Right lobe of liver (tissue), 6 donors: ENCODE results near the gene TICAM1. TPM values are rescaled to one million over a fixed set of nuclear protein-coding genes. Genes with fewer than 3 reads are reported as not detected.
A peak's percentile ranks its signal among the peaks of the same experiment; 100 is the strongest.
"Not testable (repeated sequence)": the region's sequence is repeated elsewhere in the genome, so short reads cannot be mapped to it uniquely, and the experiment has no call there.

ENCODE experiments used
- ATAC-seq, 4 donors: fragments of 200-7000 bp; cut with Tn5 transposase; one replicate each; pipeline ENCODE4 v1.9.1; 2020; ENCODE audit warnings: mild to moderate bottlenecking in 4 of 4, moderate library complexity in 4 of 4
- DNase-seq, 3 donors: peaks; one replicate each; pipeline ENCODE4 v3.0.0-alpha.2; 2020
- H3K27ac ChIP-seq, 3 donors: fragments of 200-600 bp; one replicate each; pipeline ENCODE4 v1.8.0; 2022
- H3K27me3 ChIP-seq, 2 donors: fragments of 200-600 bp; one replicate each; pipeline ENCODE4 v1.8.0; 2022
- H3K36me3 ChIP-seq, 4 donors: fragments of 200-600 bp; sonication (generic) in 1 of 4; one replicate each; pipeline versions ENCODE4 v1.5.1 to v1.8.0; 2017 to 2022; ENCODE audit warnings: control low read depth in 1 of 4
- H3K4me1 ChIP-seq, 4 donors: fragments of 200-600 bp; sonication (generic) in 1 of 4; one replicate each; pipeline versions ENCODE4 v1.5.1 to v1.8.0; 2017 to 2022; ENCODE audit warnings: control low read depth in 1 of 4
- H3K4me3 ChIP-seq, 3 donors: fragments of 200-600 bp; one replicate each; pipeline ENCODE4 v1.8.0; 2022
- H3K9me3 ChIP-seq, 4 donors: fragments of 200-600 bp; sonication (generic) in 1 of 4; one replicate each; pipeline versions ENCODE4 v1.5.1 to v1.8.0; 2017 to 2022; ENCODE audit warnings: control low read depth in 1 of 4
- POLR2A ChIP-seq: fragments of 450-650 bp; IDR thresholded peaks from one replicate; pipeline ENCODE4 v1.6.1; 2017; ENCODE audit warnings: antibody characterized with exemption, mild to moderate bottlenecking
- WGBS: methylation state at CpG from one replicate; pipeline ENCODE4 v1.1.6; 2018; ENCODE audit warnings: low coverage, low lambda C conversion rate; ENCODE audit not compliant: insufficient coverage; ENCODE audit errors: missing lambda C conversion rate; 5-methylcytosine and 5-hydroxymethylcytosine counted together
- intact Hi-C, 2 donors: fragments of 100-400 bp; cut with DNase I; formaldehyde crosslinking; loops; one replicate each; pipeline versions ENCODE4 v1.11.2 to v1.14.1; 2022
- total RNA-seq, 6 experiments: library from RNA; depleted of rRNA in 2 of 6; stranded (reverse); fragments of >200 nt in 2 of 6; fragmentation: NEBNext Ultra II Directional in 3 of 6; extraction: Animal tissue kit (Norgen Biotek cat#: 25700) in 3 of 6; gene quantifications; one replicate each; pipeline versions ENCODE4 v1.1.0 to v1.2.4, GENCODE V29; 2016 to 2023
- TF ChIP-seq, protein P1 (sequence below), 4 donors: fragments of 200-600 bp in 3 of 4; fragments of 450-650 bp in 1 of 4; IDR thresholded peaks; one replicate each; pipeline versions ENCODE4 v1.5.1 to v1.8.0; 2016 to 2022; ENCODE audit warnings: antibody characterized with exemption in 4 of 4, mild to moderate bottlenecking in 2 of 4
- donor health status: DM: no; HTN: yes; CAD: no.
- donor health status: DM: no; HTN: no; CAD: no.
- donor health status: DM: no; HTN: no; CAD: no.
- donor health status: DM: no; HTN: yes; CAD: no.
- donor health status: DM: no; HTN: yes; CAD: no.

Gene TICAM1
- total RNA-seq, 6 experiments from 2014 or later = 6.9 to 14.6 (median 9.4) TPM

DNA sequence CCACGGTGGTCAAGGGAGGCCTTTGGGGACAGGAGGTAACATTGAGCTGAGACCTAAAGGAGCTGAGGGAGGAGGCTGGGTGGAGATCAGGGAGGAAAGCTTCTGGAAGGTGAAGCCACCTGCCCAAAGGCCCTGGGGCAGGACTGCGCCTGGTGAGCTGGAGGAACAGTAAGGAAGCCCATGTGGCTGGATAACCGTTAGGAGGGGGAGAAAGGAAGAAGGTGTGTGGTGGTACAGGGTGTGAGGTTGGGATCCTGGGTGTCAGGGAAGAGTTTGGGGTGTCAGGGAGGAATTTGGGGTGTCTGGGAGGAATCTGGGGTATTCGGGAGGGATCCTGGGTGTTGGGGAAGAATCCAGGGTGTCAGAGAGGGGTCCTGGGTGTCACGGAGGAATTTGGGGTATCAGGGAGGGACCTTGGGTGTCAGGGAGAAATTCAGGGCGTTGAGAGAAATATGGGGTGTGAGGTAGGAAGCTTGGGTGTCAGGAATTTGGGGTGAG lies 695 bp downstream of the TICAM1 start:
- H3K4me3 ChIP-seq = peak overlapping the region; percentile 66 to 97 (median 87)
- no peaks in the 10 kb centered on the region for H3K27me3 ChIP-seq
- no peaks in the 10 kb centered on the region for H3K36me3 ChIP-seq
- TF ChIP-seq POLR2A = no peak
- TF ChIP-seq, protein P1, sequence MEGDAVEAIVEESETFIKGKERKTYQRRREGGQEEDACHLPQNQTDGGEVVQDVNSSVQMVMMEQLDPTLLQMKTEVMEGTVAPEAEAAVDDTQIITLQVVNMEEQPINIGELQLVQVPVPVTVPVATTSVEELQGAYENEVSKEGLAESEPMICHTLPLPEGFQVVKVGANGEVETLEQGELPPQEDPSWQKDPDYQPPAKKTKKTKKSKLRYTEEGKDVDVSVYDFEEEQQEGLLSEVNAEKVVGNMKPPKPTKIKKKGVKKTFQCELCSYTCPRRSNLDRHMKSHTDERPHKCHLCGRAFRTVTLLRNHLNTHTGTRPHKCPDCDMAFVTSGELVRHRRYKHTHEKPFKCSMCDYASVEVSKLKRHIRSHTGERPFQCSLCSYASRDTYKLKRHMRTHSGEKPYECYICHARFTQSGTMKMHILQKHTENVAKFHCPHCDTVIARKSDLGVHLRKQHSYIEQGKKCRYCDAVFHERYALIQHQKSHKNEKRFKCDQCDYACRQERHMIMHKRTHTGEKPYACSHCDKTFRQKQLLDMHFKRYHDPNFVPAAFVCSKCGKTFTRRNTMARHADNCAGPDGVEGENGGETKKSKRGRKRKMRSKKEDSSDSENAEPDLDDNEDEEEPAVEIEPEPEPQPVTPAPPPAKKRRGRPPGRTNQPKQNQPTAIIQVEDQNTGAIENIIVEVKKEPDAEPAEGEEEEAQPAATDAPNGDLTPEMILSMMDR (IDR thresholded peaks at IDR 0.05) = no peak
- H3K4me1 ChIP-seq = peaks cover 0 to 34% (median 9%) of the 10 kb centered on the region in 4 donors
- H3K27ac ChIP-seq = peak overlapping the region; percentile 94 to 100 (median 94)
- ATAC-seq = peak in 3 of 4 donors; percentile 2 to 7 (median 4)
- H3K9me3 ChIP-seq = no peaks in the 10 kb centered on the region
- intact Hi-C loops = no loop called here
- 10% methylated on average over 6 of the region's 6 CpGs for WGBS
- DNase-seq = no peak

DNA sequence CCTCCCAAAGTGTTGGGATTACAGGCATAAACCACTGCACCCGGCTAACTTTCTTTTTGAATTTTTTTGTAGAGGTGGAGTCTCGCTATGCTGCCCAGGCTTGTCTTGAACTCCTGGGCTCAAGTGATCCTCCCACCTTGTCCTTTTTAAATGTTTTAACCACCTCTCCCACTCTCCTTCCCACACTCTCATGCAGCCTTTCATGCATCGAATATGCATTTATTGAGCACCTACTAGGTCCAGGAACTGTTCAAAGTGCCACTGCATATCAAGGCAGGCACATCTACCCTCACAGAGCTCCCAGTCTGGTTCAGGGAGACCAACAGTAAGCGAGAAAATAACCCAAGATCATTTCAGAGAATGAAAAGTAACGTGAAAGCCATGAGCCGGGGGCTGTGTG lies 1.2 kb downstream of the TICAM1 start:
- ATAC-seq = no peak
- H3K4me3 ChIP-seq = peak overlapping the region; percentile 66 to 97 (median 87)
- intact Hi-C loops = no loop called here

GRCh38 chr19:4829001-4829712 lies 2.4 kb downstream of the TICAM1 start:
- ATAC-seq (peak; percentile 61 to 73 (median 68)), DNase-seq (peak; percentile 70 to 85 (median 83))
- Histone ChIP-seq H3K27me3 (no peaks in the 10 kb centered on the region), H3K36me3 (no peaks in the 10 kb centered on the region), H3K4me1 (peaks cover 0 to 34% (median 9%) of the 10 kb centered on the region in 4 donors), H3K9me3 (no peaks in the 10 kb centered on the region), H3K27ac (peak overlapping the region; percentile 94 to 100 (median 94)), H3K4me3 (peak overlapping the region; percentile 66 to 97 (median 87))
- WGBS = 17% methylated on average over 10 of the region's 16 CpGs
- intact Hi-C loops = no loop called here
- TF ChIP-seq POLR2A = no peak
- TF ChIP-seq, protein P1 (IDR thresholded peaks at IDR 0.05) = peak; percentile 15 to 39 (median 26)

More for the DNA sequence above, 1.2 kb downstream of the TICAM1 start:
- no peak for DNase-seq
- Histone ChIP-seq H3K9me3 (no peaks in the 10 kb centered on the region), H3K27ac (peak overlapping the region; percentile 94 to 100 (median 94)), H3K36me3 (no peaks in the 10 kb centered on the region), H3K27me3 (no peaks in the 10 kb centered on the region), H3K4me1 (peaks cover 0 to 34% (median 9%) of the 10 kb centered on the region in 4 donors)
- TF ChIP-seq, protein P1 (IDR thresholded peaks at IDR 0.05) = no peak
- TF ChIP-seq POLR2A = no peak
- 49% methylated on average over 6 of the region's 6 CpGs for WGBS

- H3K4me1 ChIP-seq = peaks cover 0 to 14% (median 4%) of the 10 kb centered on the region in 4 donors
- no peak for ATAC-seq
- WGBS = 50% methylated on average over 2 of the region's 6 CpGs
- H3K27ac ChIP-seq = no peak overlapping the region
- H3K36me3 ChIP-seq = peaks cover 0 to 5% (median under 1%) of the 10 kb centered on the region in 4 donors
- H3K9me3 ChIP-seq = no peaks in the 10 kb centered on the region
- H3K4me3 ChIP-seq = no peak overlapping the region
- no peak for DNase-seq
- TF ChIP-seq, protein P1 (IDR thresholded peaks at IDR 0.05) = no peak
- TF ChIP-seq POLR2A = no peak
- intact Hi-C loops = no loop called here
- no peaks in the 10 kb centered on the region for H3K27me3 ChIP-seq
Measured at GRCh38 chr19:4823577-4823976, 7.9 kb downstream of the TICAM1 start.

- intact Hi-C loops, H3K4me3 ChIP-seq, ATAC-seq, H3K9me3 ChIP-seq, DNase-seq, H3K27me3 ChIP-seq, H3K4me1 ChIP-seq, H3K27ac ChIP-seq: not testable (repeated sequence)
- 97% methylated on average over 7 of the region's 7 CpGs for WGBS
- peaks cover 0 to 14% (median 6%) of the 10 kb centered on the region in 4 donors for H3K36me3 ChIP-seq
Measured at GRCh38 chr19:4822354-4822753, 9.2 kb downstream of the TICAM1 start.
